Activated naive CD4-positive, alpha-beta T cell (primary cell): ENCODE results near the gene CCDC148.

Experiments
- DNase-seq, 4 experiments: peaks; one replicate each; lab custom pipeline; 2025; lab: John Stamatoyannopoulos, UW

The CCDC148 gene

GRCh38 chr2:158172719-158173118, 283.8 kb downstream of the CCDC148 start:
- DNase-seq = no peak

GRCh38 chr2:158154596-158154995, 302.0 kb downstream of the CCDC148 start:
- DNase-seq = no peak

- no peak for DNase-seq
Observed at GRCh38 chr2:158153270-158154015, 303.1 kb downstream of the CCDC148 start.

- no peak for DNase-seq
Observed at GRCh38 chr2:158144914-158145625, 311.5 kb downstream of the CCDC148 start.

GRCh38 chr2:158143703-158144360, 312.7 kb downstream of the CCDC148 start:
- DNase-seq = no peak

GRCh38 chr2:158142568-158143332, 313.8 kb downstream of the CCDC148 start:
- no peak for DNase-seq

GRCh38 chr2:158142165-158142564, 314.4 kb downstream of the CCDC148 start:
- no peak for DNase-seq

- no peak for DNase-seq
Observed at GRCh38 chr2:158140201-158140600, 316.4 kb downstream of the CCDC148 start.

- DNase-seq = no peak
Observed at GRCh38 chr2:158138255-158138654, 318.3 kb downstream of the CCDC148 start.

GRCh38 chr2:158135096-158135495, 321.5 kb downstream of the CCDC148 start:
- no peak for DNase-seq

GRCh38 chr2:158134655-158135054, 321.9 kb downstream of the CCDC148 start:
- no peak for DNase-seq

- no peak for DNase-seq
Observed at GRCh38 chr2:158134055-158134454, 322.5 kb downstream of the CCDC148 start.

- no peak for DNase-seq
Observed at GRCh38 chr2:158131919-158132566, 324.5 kb downstream of the CCDC148 start.

GRCh38 chr2:158131483-158131912, 325.1 kb downstream of the CCDC148 start:
- no peak for DNase-seq

- DNase-seq = no peak
Observed at GRCh38 chr2:158130832-158131473, 325.6 kb downstream of the CCDC148 start.

GRCh38 chr2:158129037-158129436, 327.5 kb downstream of the CCDC148 start:
- DNase-seq = no peak

- DNase-seq = no peak
Observed at GRCh38 chr2:158128168-158128973, 328.2 kb downstream of the CCDC148 start.

GRCh38 chr2:158127380-158127804, 329.2 kb downstream of the CCDC148 start:
- DNase-seq = no peak

GRCh38 chr2:158125756-158126498, 330.6 kb downstream of the CCDC148 start:
- DNase-seq = no peak
